Measurements from ENCODE around the gene TMEM38B. TPM values are rescaled to one million over a fixed set of nuclear protein-coding genes. Genes with fewer than 3 reads are reported as not detected.

The TMEM38B gene
- total and polyA plus RNA-seq, 8 donors, result 1.4 to 5.8 (median 4.7) TPM

- DNase-seq, result no peak
- H3K9me3 ChIP-seq, result no peaks in the 10 kb centered on the region
- TF ChIP-seq CTCF (IDR thresholded peaks at IDR 0.05), result no peak
- no peak overlapping the region for H3K4me3 ChIP-seq
- H3K4me1 ChIP-seq, result no peaks in the 10 kb centered on the region
- no peak overlapping the region for H3K27ac ChIP-seq
- H3K36me3 ChIP-seq, result no peaks in the 10 kb centered on the region
- WGBS, 2 donors, result 62 to 67% methylated on average over 3 of the region's 3 CpGs
- intact Hi-C loops (cut with DNase I), result no loop called here
- no peak for ATAC-seq
- no peaks in the 10 kb centered on the region for H3K27me3 ChIP-seq
- peak; percentile 99 for FAIRE-seq
Observed at GRCh38 chr9:105816202-105816744, 121.9 kb downstream of the TMEM38B start.

GRCh38 chr9:105816981-105817380, 122.6 kb downstream of the TMEM38B start:
- no peaks in the 10 kb centered on the region for H3K36me3 ChIP-seq
- no peak overlapping the region for H3K4me3 ChIP-seq
- no peaks in the 10 kb centered on the region for H3K27me3 ChIP-seq
- intact Hi-C loops (cut with DNase I), result no loop called here
- H3K9me3 ChIP-seq, result no peaks in the 10 kb centered on the region
- DNase-seq (no peak), ATAC-seq (no peak), FAIRE-seq (no peak)
- WGBS, 2 donors, result 87 to 93% methylated on average over 5 of the region's 5 CpGs
- no peaks in the 10 kb centered on the region for H3K4me1 ChIP-seq
- no peak overlapping the region for H3K27ac ChIP-seq
- TF ChIP-seq CTCF (IDR thresholded peaks at IDR 0.05), result no peak

GRCh38 chr9:105818903-105819302, 124.6 kb downstream of the TMEM38B start:
- ATAC-seq (no peak), FAIRE-seq (no peak), DNase-seq (no peak)
- H3K27ac ChIP-seq, result no peak overlapping the region
- no peak overlapping the region for H3K4me3 ChIP-seq
- no peaks in the 10 kb centered on the region for H3K27me3 ChIP-seq
- H3K9me3 ChIP-seq, result no peaks in the 10 kb centered on the region
- no peak for TF ChIP-seq CTCF (IDR thresholded peaks at IDR 0.05)
- WGBS, 2 donors, result 80 to 83% methylated on average over 15 of the region's 15 CpGs
- no peaks in the 10 kb centered on the region for H3K36me3 ChIP-seq
- intact Hi-C loops (cut with DNase I), result no loop called here
- H3K4me1 ChIP-seq, result no peaks in the 10 kb centered on the region

GRCh38 chr9:105822814-105823213, 128.5 kb downstream of the TMEM38B start:
- intact Hi-C loops (cut with DNase I), result no loop called here
- DNase-seq, result no peak
- TF ChIP-seq CTCF (IDR thresholded peaks at IDR 0.05), result no peak
- WGBS, 2 donors, result 65 to 67% methylated on average over 23 of the region's 23 CpGs
- Histone ChIP-seq H3K4me1 (no peaks in the 10 kb centered on the region), H3K9me3 (no peaks in the 10 kb centered on the region), H3K4me3 (no peak overlapping the region), H3K27me3 (no peaks in the 10 kb centered on the region), H3K27ac (no peak overlapping the region), H3K36me3 (no peaks in the 10 kb centered on the region)
- ATAC-seq, result no peak
- FAIRE-seq, result no peak

Other genes with a start within 250 kb of the TMEM38B start
- gene FSD1L, start 246.5 kb upstream of the TMEM38B start, total RNA-seq, result 1 to 10 TPM; 1.5 to 8.2 (median 2.7) TPM
- 1 to 10 TPM; 1.4 to 2.7 TPM for gene FSD1L, start 246.5 kb upstream of the TMEM38B start, polyA plus RNA-seq
- 10 to 100 TPM in 1 of 6 donors, 1 to 10 TPM in 5; 5.8 to 10.6 (median 7.7) TPM for gene FKTN, start 136.4 kb upstream of the TMEM38B start, total RNA-seq
- gene FKTN, start 136.4 kb upstream of the TMEM38B start, polyA plus RNA-seq, result 1 to 10 TPM; 3.7 to 8.6 TPM
- under 1 TPM in 1 of 6 donors, not detected in 5; 0.38 TPM for gene TAL2, start 32.1 kb upstream of the TMEM38B start, total RNA-seq
- gene TAL2, start 32.1 kb upstream of the TMEM38B start, polyA plus RNA-seq, result under 1 TPM in 1 of 2 donors, not detected in 1; 0.47 TPM

All from pancreas (tissue), 10 donors.